Neutrophil (primary cell): ENCODE results near the gene GFOD2.

ENCODE experiments used
- H3K27ac ChIP-seq: fragments of 200-600 bp; sonication (generic); 2 replicates; pipeline ENCODE4 v1.5.1; 2016; ENCODE audit warnings: mild to moderate bottlenecking, moderate library complexity
- H3K27me3 ChIP-seq: fragments of 200-600 bp; sonication (generic); 2 replicates; pipeline ENCODE4 v1.6.0; 2016; ENCODE audit warnings: mild to moderate bottlenecking
- H3K36me3 ChIP-seq: fragments of 200-600 bp; sonication (generic); 2 replicates; pipeline ENCODE4 v1.5.1; 2017
- H3K4me1 ChIP-seq, 2 experiments: fragments of 200-600 bp in 1 of 2; sonication (generic) in 1 of 2; 1 replicate in 1 of 2; 2 replicates in 1 of 2; pipeline versions ENCODE4 v1.5.1 to v1.6.1; 2013 to 2016; ENCODE audit warnings: low read depth in 1 of 2, low read length in 1 of 2, mild to moderate bottlenecking in 1 of 2, moderate library complexity in 1 of 2; ENCODE audit not compliant: control insufficient read depth in 1 of 2, insufficient read depth in 1 of 2
- H3K4me3 ChIP-seq, 2 experiments: fragments of 200-600 bp in 1 of 2; sonication (generic) in 1 of 2; 1 replicate in 1 of 2; 2 replicates in 1 of 2; pipeline ENCODE4 v1.5.1; 2013 to 2016; ENCODE audit warnings: low read depth in 1 of 2, low read length in 1 of 2, mild to moderate bottlenecking in 1 of 2, moderate library complexity in 1 of 2
- H3K9me3 ChIP-seq: fragments of 200-600 bp; sonication (generic); 2 replicates; pipeline ENCODE4 v1.5.1; 2016
- TF ChIP-seq, protein P1 (sequence below): fragments of 200-600 bp; sonication (generic); IDR thresholded peaks from 2 replicates; pipeline ENCODE4 v1.5.1; 2016; ENCODE audit warnings: antibody characterized with exemption

The GFOD2 gene

DNA sequence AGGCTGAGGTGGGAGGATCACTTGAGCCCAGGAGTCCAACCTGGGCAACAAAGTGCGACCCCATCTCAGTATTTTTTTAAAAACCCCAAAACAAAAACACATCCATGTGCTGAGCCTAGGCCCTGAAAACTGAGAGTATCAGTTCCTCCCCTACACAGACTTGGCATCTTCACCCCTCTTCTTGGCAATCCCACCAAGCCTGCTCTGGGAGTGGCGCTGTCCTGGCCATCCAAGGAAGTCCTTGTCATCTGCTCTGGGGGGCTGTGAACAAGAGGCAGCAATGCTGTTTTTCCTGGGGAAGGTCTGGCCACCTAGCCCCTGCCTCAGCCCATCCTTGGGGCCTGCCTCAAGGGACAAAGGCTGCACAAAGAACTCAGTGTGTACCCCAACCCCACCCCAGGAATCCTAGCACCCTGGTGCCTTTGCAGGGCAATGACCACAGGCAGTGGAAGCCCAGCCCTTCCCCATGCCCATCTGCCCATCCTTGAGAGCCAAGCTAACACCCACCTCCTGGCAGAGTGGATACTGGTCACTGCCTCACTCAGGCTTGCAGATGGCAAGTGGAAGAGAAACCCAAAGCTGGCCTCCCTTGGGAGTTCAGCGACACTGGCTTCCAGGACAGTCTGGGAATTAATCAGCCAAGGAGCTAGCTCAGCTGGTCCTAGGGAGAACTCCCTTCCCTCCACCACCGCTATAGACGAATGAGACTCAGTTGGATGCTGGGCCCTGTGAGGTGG, 14.8 kb upstream of the GFOD2 start:
- H3K4me3 ChIP-seq = no peak overlapping the region
- no peak overlapping the region for H3K27ac ChIP-seq
- TF ChIP-seq, protein P1, sequence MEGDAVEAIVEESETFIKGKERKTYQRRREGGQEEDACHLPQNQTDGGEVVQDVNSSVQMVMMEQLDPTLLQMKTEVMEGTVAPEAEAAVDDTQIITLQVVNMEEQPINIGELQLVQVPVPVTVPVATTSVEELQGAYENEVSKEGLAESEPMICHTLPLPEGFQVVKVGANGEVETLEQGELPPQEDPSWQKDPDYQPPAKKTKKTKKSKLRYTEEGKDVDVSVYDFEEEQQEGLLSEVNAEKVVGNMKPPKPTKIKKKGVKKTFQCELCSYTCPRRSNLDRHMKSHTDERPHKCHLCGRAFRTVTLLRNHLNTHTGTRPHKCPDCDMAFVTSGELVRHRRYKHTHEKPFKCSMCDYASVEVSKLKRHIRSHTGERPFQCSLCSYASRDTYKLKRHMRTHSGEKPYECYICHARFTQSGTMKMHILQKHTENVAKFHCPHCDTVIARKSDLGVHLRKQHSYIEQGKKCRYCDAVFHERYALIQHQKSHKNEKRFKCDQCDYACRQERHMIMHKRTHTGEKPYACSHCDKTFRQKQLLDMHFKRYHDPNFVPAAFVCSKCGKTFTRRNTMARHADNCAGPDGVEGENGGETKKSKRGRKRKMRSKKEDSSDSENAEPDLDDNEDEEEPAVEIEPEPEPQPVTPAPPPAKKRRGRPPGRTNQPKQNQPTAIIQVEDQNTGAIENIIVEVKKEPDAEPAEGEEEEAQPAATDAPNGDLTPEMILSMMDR = no peak
- peaks cover 56% of the 10 kb centered on the region for H3K36me3 ChIP-seq
- no peaks in the 10 kb centered on the region for H3K9me3 ChIP-seq
- no peaks in the 10 kb centered on the region for H3K27me3 ChIP-seq
- H3K4me1 ChIP-seq = no peaks in the 10 kb centered on the region

DNA sequence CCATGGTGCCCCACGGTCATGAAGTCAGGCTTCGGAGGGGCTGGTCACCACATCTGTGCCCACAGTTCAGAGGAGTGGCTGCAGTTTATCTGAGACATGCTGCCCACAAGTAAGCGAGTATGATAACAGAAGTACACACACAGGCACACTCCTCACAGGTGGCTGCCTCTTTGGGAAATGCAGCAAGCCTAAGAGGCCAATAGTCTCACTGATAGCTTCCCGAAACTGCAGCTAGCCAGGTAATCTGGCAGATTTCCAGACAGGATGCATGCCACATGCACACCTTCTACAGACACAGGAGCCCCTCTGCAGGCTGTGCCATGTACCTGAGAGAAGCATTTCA, 12.6 kb upstream of the GFOD2 start:
- no peak overlapping the region for H3K27ac ChIP-seq
- TF ChIP-seq, protein P1 = no peak
- no peaks in the 10 kb centered on the region for H3K9me3 ChIP-seq
- no peaks in the 10 kb centered on the region for H3K4me1 ChIP-seq
- peaks cover 69% of the 10 kb centered on the region for H3K36me3 ChIP-seq
- no peak overlapping the region for H3K4me3 ChIP-seq
- no peaks in the 10 kb centered on the region for H3K27me3 ChIP-seq

DNA sequence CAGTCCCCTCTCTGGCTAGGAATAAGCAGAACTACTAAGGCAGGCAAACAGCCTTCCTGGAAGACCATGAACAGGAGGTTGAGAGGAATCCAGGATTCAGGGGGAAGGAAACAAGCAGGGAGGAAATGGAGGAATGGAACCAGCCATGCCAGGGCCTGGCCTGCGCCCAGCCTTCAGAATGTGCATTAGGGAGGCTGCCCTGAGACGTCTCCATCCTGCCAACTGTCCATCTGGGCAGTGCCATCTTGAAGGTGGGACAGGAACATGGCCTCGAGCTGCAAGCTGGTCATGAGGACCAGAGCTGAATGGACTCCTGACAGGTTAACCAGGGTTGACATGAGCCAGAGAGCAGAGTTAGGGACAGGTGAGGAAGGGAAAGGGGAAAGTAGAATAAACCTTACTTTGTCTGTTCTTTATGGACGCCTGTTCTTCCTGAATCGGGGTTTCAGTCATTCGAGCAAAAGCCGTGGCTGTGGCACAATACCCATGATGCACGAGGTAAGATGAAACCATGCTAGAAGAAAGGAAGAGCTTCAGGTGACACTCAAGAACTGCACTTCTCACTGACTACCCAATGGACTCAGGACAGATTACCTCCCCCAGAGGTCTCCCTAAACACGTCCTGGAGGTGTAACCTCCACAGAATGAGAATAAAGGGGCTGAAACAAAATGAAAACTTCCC, 12.1 kb upstream of the GFOD2 start:
- no peak overlapping the region for H3K27ac ChIP-seq
- H3K4me3 ChIP-seq = no peak overlapping the region
- H3K9me3 ChIP-seq = no peaks in the 10 kb centered on the region
- no peaks in the 10 kb centered on the region for H3K27me3 ChIP-seq
- peaks cover 75% of the 10 kb centered on the region for H3K36me3 ChIP-seq
- TF ChIP-seq, protein P1 = no peak
- H3K4me1 ChIP-seq = no peaks in the 10 kb centered on the region

DNA sequence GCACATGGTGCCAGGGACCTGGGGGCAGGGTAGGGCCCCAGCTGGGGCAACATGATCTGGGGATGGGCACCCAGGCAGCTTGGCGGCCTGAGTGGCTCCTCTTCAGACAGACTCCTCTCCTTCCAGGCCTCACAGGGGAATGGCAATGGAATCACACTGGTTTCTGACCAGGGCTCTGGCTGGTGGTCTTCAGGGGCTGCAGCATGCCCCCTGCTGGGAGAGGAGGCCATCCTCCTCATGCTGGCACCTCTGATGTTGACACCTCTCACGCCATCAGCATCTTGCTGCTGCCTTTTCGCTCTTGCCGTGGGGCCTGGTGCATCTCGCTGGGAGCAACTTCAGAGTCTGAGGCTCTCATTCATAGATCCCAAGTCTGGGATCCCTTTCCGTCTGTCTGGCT, 11.2 kb upstream of the GFOD2 start:
- Histone ChIP-seq H3K36me3 (peaks cover 80% of the 10 kb centered on the region), H3K4me1 (no peaks in the 10 kb centered on the region), H3K27ac (no peak overlapping the region), H3K4me3 (no peak overlapping the region), H3K27me3 (no peaks in the 10 kb centered on the region), H3K9me3 (no peaks in the 10 kb centered on the region)
- TF ChIP-seq, protein P1 = no peak

DNA sequence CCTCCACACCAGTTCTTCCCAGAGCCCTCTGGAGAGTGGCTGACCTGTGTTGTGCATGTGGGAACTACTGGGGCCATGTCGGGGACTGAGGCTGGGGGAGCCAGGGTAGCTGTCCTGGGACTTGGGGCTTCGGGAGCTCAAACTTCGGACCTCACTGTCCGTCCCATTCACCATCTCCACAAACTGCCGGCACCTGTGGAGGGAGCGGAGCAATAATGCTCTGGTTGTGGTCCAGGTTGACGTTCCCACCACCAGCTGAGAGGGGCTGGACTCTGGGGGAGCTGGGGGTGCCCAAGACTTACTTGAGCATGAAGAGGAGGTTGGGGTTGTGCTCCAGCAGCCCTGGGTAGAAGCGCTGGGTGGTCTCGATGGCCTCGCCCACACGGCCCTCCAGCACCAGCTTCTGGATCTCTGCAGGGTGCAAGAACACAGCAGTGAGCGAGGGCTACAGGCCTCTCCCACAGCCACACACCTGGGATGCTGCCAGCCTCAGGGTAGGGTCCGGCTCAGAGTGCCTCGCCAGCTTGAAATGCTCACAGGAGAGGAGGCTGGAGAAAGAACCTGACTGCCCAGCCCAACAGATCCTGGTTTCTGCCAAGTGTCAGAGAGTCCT, 10.6 kb upstream of the GFOD2 start:
- peaks cover 83% of the 10 kb centered on the region for H3K36me3 ChIP-seq
- TF ChIP-seq, protein P1 = no peak

More for the DNA sequence above, 10.6 kb upstream of the GFOD2 start:
- no peaks in the 10 kb centered on the region for H3K4me1 ChIP-seq
- no peak overlapping the region for H3K27ac ChIP-seq
- no peaks in the 10 kb centered on the region for H3K9me3 ChIP-seq
- H3K4me3 ChIP-seq = no peak overlapping the region
- no peaks in the 10 kb centered on the region for H3K27me3 ChIP-seq
